IPS DF 6.9 (cell line): Measurements from ENCODE around the gene PRUNE2.

ENCODE experiments used
- DNase-seq: peaks from one replicate; pipeline ENCODE4 v3.0.0-alpha.2; 2013; ENCODE audit warnings: low read depth, low spot score
- H3K27ac ChIP-seq: one replicate; pipeline ENCODE4 v1.5.1; 2013; ENCODE audit warnings: low read length, control low read depth
- H3K27me3 ChIP-seq: 2 replicates; pipeline ENCODE4 v1.6.1; 2013; ENCODE audit warnings: mild to moderate bottlenecking, low read length; ENCODE audit not compliant: control insufficient read depth, insufficient read depth
- H3K36me3 ChIP-seq: 2 replicates; pipeline ENCODE4 v1.6.1; 2013; ENCODE audit warnings: low read length; ENCODE audit not compliant: control insufficient read depth, insufficient read depth
- H3K4me1 ChIP-seq: 2 replicates; pipeline ENCODE4 v1.6.1; 2013; ENCODE audit warnings: low read length; ENCODE audit not compliant: control insufficient read depth, insufficient read depth
- H3K4me3 ChIP-seq: 2 replicates; pipeline ENCODE4 v1.5.1; 2013; ENCODE audit warnings: mild to moderate bottlenecking, low read length
- H3K9me3 ChIP-seq: 2 replicates; pipeline ENCODE4 v1.6.1; 2013; ENCODE audit warnings: low read length, inconsistent platforms; ENCODE audit not compliant: control insufficient read depth, insufficient read depth
- WGBS: extraction: QIAGEN DNeasy Blood & Tissue Kit; methylation state at CpG from one replicate; pipeline ENCODE4 v1.1.7; 2013; ENCODE audit warnings: mixed read lengths, missing lambda C conversion rate; ENCODE audit not compliant: insufficient read length, insufficient coverage; 5-methylcytosine and 5-hydroxymethylcytosine counted together

PRUNE2 gene

DNA sequence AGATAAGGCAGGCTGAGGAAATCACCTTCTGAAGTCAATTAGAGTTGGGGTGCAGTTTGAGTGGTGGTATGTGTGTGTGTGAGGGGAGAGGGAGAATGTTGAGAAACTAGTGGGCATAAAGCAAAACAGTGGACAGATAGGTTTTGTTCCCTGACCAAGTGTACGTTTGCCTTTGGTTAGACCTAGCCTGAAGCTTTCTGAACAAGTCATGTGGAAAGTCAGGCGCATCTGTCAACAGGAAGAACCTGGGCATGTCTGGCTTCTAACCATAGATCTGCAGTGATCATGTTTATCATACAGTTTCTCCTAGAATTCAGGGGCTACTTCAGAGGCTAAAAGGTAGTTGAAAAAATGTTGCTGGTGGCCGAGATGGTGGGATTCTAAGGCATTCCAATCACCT, 284.9 kb downstream of the PRUNE2 start:
- Histone ChIP-seq H3K9me3 (no peaks in the 10 kb centered on the region), H3K4me1 (no peaks in the 10 kb centered on the region), H3K4me3 (no peak overlapping the region), H3K27ac (no peak overlapping the region), H3K27me3 (no peaks in the 10 kb centered on the region), H3K36me3 (no peaks in the 10 kb centered on the region)
- WGBS: no CpG with 5 or more reads among the region's 3 CpGs
- no peak for DNase-seq

GRCh38 chr9:76620581-76620980, 285.3 kb downstream of the PRUNE2 start:
- no peaks in the 10 kb centered on the region for H3K27me3 ChIP-seq
- H3K27ac ChIP-seq: no peak overlapping the region
- H3K4me3 ChIP-seq: no peak overlapping the region
- no peaks in the 10 kb centered on the region for H3K36me3 ChIP-seq
- no peak for DNase-seq
- H3K4me1 ChIP-seq: no peaks in the 10 kb centered on the region
- H3K9me3 ChIP-seq: no peaks in the 10 kb centered on the region
- no CpG with 5 or more reads among the region's 3 CpGs for WGBS

- Histone ChIP-seq H3K36me3 (no peaks in the 10 kb centered on the region), H3K4me1 (no peaks in the 10 kb centered on the region), H3K9me3 (no peaks in the 10 kb centered on the region), H3K4me3 (no peak overlapping the region), H3K27ac (no peak overlapping the region), H3K27me3 (no peaks in the 10 kb centered on the region)
- no CpG with 5 or more reads among the region's 2 CpGs for WGBS
- no peak for DNase-seq
Measured at GRCh38 chr9:76619640-76620039, 286.3 kb downstream of the PRUNE2 start.

DNA sequence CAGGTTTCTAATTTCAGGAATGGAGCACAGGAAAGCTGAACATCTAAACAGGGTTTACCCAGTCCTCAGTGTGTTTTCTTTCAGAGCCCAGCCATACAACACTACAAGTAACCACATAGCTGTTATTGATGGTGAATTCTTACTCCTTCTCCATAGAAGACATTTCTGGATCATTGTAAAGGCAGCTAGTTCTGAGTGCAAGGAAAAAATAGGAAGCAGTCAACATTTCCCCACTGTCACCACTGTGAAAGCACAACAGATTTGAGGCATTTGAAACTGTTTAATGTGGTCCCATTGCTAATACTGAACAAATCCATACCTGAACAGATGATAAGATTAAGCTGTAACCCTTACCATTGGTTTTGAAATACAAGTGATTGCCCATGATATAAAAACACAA, 286.7 kb downstream of the PRUNE2 start:
- Histone ChIP-seq H3K27ac (no peak overlapping the region), H3K4me3 (no peak overlapping the region), H3K4me1 (no peaks in the 10 kb centered on the region), H3K9me3 (no peaks in the 10 kb centered on the region), H3K27me3 (no peaks in the 10 kb centered on the region), H3K36me3 (no peaks in the 10 kb centered on the region)
- no peak for DNase-seq

GRCh38 chr9:76618762-76619161, 287.2 kb downstream of the PRUNE2 start:
- H3K4me3 ChIP-seq: no peak overlapping the region
- H3K27me3 ChIP-seq: no peaks in the 10 kb centered on the region
- no peak for DNase-seq
- WGBS: no CpG with 5 or more reads among the region's 4 CpGs
- H3K36me3 ChIP-seq: no peaks in the 10 kb centered on the region
- H3K4me1 ChIP-seq: no peaks in the 10 kb centered on the region
- no peak overlapping the region for H3K27ac ChIP-seq
- no peaks in the 10 kb centered on the region for H3K9me3 ChIP-seq

- WGBS: no CpG with 5 or more reads among the region's 3 CpGs
- Histone ChIP-seq H3K9me3 (no peaks in the 10 kb centered on the region), H3K36me3 (no peaks in the 10 kb centered on the region), H3K4me1 (no peaks in the 10 kb centered on the region), H3K4me3 (no peak overlapping the region), H3K27me3 (no peaks in the 10 kb centered on the region), H3K27ac (no peak overlapping the region)
- DNase-seq: no peak
Measured at GRCh38 chr9:76617497-76618175, 288.3 kb downstream of the PRUNE2 start.

DNA sequence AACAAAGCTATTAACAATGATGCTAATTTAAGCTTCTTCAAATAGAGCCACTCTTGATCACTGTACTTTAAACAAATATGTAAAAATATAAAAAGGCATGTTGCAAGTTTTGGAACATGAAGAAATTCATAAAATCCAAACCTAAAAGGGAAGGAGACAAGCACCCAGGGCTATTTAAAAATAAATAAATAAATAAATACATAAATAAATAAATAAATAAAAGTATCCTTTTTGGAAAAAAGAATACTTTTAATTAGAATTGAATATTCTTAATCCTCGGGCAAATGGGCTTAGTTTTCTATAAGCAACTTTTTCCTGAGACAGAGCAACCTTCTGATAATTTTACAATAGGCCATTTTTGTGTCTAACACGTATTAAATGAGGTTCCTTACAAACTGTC, 289.1 kb downstream of the PRUNE2 start:
- WGBS: no CpG with 5 or more reads among the region's 2 CpGs
- Histone ChIP-seq H3K9me3 (no peaks in the 10 kb centered on the region), H3K27ac (no peak overlapping the region), H3K4me3 (no peak overlapping the region), H3K36me3 (no peaks in the 10 kb centered on the region), H3K4me1 (no peaks in the 10 kb centered on the region), H3K27me3 (no peaks in the 10 kb centered on the region)
- DNase-seq: no peak

DNA sequence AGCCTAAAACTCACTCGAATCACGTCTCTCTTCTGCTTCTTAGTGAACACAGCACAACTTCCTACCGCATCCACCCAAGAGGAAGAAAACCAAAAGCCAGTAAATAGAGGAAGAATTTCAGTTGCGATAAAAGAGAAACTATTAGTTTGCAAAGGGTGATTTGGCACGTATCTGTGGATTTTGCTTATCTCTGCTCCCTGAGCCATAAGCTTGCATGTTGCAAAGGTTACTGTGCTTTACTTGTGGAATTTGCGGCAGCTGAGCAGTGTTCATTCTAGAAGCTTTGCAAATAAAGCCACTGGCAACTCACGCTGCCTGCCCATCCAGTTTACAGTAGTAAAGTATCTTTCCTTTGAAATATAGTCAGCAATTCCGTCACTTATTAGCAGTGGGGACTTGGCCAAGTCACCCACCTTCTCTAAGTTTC, 290.7 kb downstream of the PRUNE2 start:
- no peaks in the 10 kb centered on the region for H3K36me3 ChIP-seq
- H3K4me1 ChIP-seq: no peaks in the 10 kb centered on the region
- no CpG with 5 or more reads among the region's 8 CpGs for WGBS
- no peaks in the 10 kb centered on the region for H3K9me3 ChIP-seq
- no peaks in the 10 kb centered on the region for H3K27me3 ChIP-seq
- H3K4me3 ChIP-seq: no peak overlapping the region
- no peak overlapping the region for H3K27ac ChIP-seq
- DNase-seq: no peak

GRCh38 chr9:76613974-76614373, 291.9 kb downstream of the PRUNE2 start:
- no peak overlapping the region for H3K4me3 ChIP-seq
- no CpG with 5 or more reads among the region's 4 CpGs for WGBS
- no peaks in the 10 kb centered on the region for H3K27me3 ChIP-seq

DNA sequence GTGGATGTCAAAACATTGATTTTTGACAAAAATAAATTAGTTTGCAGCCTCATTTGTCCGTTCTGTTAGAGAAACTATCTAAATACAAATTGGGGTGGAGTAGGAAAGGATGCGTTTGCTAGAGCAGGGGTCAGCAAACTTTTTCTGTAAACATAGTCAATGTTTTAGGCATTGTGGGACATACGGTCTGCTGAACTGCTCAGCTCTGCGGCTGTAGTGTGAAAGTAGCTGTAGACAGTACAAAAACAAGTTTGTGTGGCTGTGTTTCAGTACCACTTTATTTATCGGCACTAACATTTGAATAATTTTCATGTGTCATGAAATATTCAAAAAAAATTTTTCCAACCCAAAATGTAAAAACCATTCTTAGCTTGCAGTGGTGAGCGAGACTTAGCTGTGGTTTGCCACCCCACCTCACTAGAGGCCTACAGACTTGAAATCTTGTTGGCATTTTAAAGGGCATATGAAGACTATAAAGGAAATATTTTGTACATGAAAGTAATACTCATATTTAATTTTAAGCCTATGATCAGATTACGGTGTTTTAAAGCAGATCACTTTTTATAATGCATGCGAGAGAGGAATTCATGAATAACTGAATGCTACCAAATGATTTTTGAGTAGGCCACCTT, 292.6 kb downstream of the PRUNE2 start:
- DNase-seq: no peak
- H3K4me3 ChIP-seq: no peak overlapping the region
- H3K4me1 ChIP-seq: no peaks in the 10 kb centered on the region
- H3K9me3 ChIP-seq: no peaks in the 10 kb centered on the region
- no peak overlapping the region for H3K27ac ChIP-seq
- H3K36me3 ChIP-seq: no peaks in the 10 kb centered on the region
- WGBS: no CpG with 5 or more reads among the region's 8 CpGs
- no peaks in the 10 kb centered on the region for H3K27me3 ChIP-seq

More at GRCh38 chr9:76613974-76614373, 291.9 kb downstream of the PRUNE2 start:
- Histone ChIP-seq H3K27ac (no peak overlapping the region), H3K9me3 (no peaks in the 10 kb centered on the region), H3K4me1 (no peaks in the 10 kb centered on the region), H3K36me3 (no peaks in the 10 kb centered on the region)
- DNase-seq: no peak

GRCh38 chr9:76610011-76610352, 295.9 kb downstream of the PRUNE2 start:
- H3K9me3 ChIP-seq: no peaks in the 10 kb centered on the region
- no peak for DNase-seq
- H3K27me3 ChIP-seq: no peaks in the 10 kb centered on the region
- WGBS: no CpG with 5 or more reads among the region's 5 CpGs
- no peaks in the 10 kb centered on the region for H3K36me3 ChIP-seq
- H3K4me3 ChIP-seq: no peak overlapping the region
- H3K27ac ChIP-seq: no peak overlapping the region
- no peaks in the 10 kb centered on the region for H3K4me1 ChIP-seq
